ENCODE data around the gene ADRM1.

ADRM1 gene

GRCh38 chr20:62314711-62315302 is 12.0 kb downstream of the ADRM1 start:
- TF ChIP-seq, protein P1, sequence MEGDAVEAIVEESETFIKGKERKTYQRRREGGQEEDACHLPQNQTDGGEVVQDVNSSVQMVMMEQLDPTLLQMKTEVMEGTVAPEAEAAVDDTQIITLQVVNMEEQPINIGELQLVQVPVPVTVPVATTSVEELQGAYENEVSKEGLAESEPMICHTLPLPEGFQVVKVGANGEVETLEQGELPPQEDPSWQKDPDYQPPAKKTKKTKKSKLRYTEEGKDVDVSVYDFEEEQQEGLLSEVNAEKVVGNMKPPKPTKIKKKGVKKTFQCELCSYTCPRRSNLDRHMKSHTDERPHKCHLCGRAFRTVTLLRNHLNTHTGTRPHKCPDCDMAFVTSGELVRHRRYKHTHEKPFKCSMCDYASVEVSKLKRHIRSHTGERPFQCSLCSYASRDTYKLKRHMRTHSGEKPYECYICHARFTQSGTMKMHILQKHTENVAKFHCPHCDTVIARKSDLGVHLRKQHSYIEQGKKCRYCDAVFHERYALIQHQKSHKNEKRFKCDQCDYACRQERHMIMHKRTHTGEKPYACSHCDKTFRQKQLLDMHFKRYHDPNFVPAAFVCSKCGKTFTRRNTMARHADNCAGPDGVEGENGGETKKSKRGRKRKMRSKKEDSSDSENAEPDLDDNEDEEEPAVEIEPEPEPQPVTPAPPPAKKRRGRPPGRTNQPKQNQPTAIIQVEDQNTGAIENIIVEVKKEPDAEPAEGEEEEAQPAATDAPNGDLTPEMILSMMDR (IDR thresholded peaks at IDR 0.05; ENCODE audit: borderline replicate concordance, insufficient read depth, low read depth, low read length), result no peak

GRCh38 chr20:62315773-62316172 is 13.0 kb downstream of the ADRM1 start:
- TF ChIP-seq, protein P1 (IDR thresholded peaks at IDR 0.05; ENCODE audit: borderline replicate concordance, insufficient read depth, low read depth, low read length), result no peak
- no peak overlapping the region for H3K4me3 ChIP-seq (ENCODE audit: low read depth, low read length)

More at GRCh38 chr20:62314711-62315302, 12.0 kb downstream of the ADRM1 start:
- no peak overlapping the region for H3K4me3 ChIP-seq (ENCODE audit: low read depth, low read length)

GRCh38 chr20:62316331-62317166 is 13.8 kb downstream of the ADRM1 start:
- TF ChIP-seq, protein P1 (IDR thresholded peaks at IDR 0.05; ENCODE audit: borderline replicate concordance, insufficient read depth, low read depth, low read length), result no peak
- no peak overlapping the region for H3K4me3 ChIP-seq (ENCODE audit: low read depth, low read length)

- H3K4me3 ChIP-seq (ENCODE audit: low read depth, low read length), result no peak overlapping the region
- TF ChIP-seq, protein P1 (IDR thresholded peaks at IDR 0.05; ENCODE audit: borderline replicate concordance, insufficient read depth, low read depth, low read length), result no peak
These were observed 14.4 kb downstream of the ADRM1 start for GRCh38 chr20:62317167-62317655.

- TF ChIP-seq, protein P1 (IDR thresholded peaks at IDR 0.05; ENCODE audit: borderline replicate concordance, insufficient read depth, low read depth, low read length), result no peak
- H3K4me3 ChIP-seq (ENCODE audit: low read depth, low read length), result no peak overlapping the region
These were observed 15.9 kb downstream of the ADRM1 start for GRCh38 chr20:62318400-62319345.

DNA sequence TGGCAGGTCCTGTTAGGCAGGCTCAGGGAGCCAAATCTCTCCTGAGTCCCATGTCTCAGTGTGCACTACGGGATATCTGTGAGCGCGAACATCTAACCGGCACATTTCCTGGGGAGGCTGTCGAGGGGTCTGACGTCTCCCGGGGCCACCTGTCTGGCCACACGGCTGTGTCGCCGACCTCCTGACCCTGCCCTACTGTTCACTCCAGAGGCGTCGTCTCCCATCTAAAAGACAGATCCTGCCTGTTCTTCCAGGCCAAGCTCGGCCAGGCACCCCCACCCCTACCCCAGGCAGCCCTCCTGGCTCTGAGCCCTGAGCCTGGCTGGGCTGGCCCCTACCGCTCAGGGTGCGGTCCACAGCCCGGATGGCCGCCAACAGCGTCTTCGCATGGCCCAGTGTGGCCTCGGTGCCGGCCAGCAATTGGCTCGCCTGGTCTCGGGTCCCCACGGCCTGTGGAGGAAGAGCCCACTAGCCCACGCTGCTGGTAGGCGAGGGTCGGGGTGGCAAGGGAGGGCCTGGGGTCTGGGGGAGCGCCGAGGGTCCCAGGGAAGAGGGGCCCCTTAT is 16.6 kb downstream of the ADRM1 start:
- TF ChIP-seq, protein P1 (IDR thresholded peaks at IDR 0.05; ENCODE audit: borderline replicate concordance, insufficient read depth, low read depth, low read length), result no peak
- no peak overlapping the region for H3K4me3 ChIP-seq (ENCODE audit: low read depth, low read length)
